HG03196 (cell line): ENCODE data around the gene ZNF205.

Experiments
- ATAC-seq: cut with Tn5 transposase; IDR thresholded peaks from one replicate; pipeline ENCODE4 v1.9.1; 2021; ENCODE audit not compliant: unreplicated experiment

Gene ZNF205

DNA sequence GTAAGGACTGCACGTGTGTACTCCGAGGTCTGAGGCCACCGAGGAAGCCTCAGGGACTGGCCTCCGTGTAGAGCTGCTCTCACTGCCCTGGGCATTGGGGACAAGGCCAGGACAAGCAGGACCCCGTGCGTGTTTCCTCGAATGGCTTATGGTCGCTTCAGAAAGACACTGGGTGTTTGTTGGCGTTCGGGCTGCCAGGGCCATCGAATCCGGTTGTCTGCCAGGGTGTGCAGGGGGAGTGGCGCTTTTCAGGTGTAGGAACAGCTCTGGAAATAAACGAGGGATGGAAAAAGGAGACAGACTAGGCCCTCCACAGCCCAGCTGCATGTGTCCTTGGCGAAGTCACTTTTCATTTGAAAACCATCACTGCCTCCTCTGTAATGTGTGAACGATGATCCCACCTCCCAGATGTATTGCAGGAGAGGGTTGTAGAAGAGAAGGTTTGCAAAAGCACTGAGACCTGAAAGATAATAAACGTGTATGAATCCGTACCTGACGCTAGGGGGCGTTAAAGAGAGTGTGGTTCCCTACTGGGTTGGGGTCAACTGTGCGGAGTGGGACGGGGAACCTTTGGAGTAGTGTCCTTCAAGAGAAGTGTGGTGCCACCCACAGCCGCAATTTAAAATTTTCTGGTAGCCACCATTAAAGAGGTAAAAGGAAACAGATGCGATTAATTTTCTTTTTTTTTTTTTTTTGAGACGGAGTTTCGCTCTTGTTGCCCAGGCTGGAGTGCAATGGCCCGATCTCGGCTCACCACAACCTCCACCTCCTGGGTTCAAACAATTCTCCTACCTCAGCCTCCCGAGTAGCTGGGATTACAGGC, 11.2 kb upstream of the ZNF205 start:
- no peak for ATAC-seq

- ATAC-seq, result no peak
Observed at GRCh38 chr16:3101841-3102470, 10.4 kb upstream of the ZNF205 start.

DNA sequence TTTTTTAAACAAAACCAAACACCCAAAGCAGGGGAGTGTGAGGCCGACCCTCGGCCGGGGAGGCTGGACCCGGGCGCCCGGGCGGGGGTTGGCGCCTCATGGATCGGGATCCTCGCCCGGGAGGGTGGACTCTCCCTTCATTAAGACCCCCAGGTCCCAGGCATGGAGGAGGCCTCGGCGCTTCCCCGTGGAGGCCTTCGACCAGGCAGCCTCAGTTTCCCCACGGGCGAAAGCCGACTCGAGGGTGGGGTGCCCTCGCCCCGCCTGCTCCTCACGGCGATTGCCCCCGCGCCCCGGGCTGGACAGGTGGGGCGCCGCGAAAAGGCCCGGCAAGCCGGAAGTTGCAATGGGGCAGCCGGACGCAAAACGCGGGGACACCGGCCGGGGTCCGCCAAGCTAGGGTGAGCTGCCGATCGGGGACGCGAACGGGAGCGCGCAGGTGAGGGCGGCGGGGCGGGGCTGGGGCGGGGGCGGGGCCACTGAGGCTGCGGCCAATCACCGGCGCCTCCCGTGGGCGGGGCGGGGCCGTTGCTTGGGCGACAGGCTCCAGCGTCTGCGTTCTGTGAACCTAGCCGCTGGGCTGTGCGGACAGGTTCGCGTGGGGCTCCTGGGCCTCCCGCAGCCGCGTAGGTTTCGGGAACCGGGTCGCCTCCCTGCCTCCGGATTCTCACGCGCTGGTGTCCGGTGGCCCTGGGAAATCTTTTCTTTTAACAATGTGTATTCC, 6.0 kb upstream of the ZNF205 start:
- peak; percentile 78 for ATAC-seq

DNA sequence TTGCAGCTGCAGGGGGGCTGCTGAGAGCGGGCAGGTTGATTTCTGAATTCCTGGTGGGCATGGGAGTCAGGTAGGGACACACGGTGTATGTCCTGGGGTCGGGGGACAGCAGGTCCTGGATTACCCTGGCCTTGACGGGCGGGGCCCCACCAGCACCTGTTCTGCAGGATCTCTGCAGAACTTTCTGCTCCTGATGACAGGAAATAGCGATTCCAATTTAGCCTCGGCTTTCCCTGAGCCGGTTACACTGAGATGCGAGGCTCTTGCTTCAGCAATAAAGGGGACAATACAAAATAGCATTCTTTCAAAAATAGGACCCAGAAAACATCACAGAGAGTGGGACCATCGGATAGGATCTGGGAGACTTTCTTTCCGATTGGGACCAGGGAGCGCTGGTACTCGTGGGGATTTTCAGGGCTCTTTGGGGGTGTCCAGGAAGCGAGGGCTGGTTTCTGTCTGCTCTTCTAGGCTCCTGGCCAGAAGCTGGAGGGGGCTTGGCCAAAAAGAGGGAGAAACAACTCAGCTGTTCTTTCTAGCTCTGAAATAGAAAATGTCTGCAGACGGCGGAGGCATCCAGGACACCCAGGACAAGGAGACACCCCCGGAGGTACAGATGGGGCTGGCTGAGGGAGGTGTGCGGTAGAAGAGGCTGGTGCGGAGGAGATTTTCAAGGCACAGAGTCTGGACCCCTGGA, 642 bp downstream of the ZNF205 start:
- ATAC-seq, result no peak

- no peak for ATAC-seq
Observed at GRCh38 chr16:3113765-3114479, 1.5 kb downstream of the ZNF205 start.

DNA sequence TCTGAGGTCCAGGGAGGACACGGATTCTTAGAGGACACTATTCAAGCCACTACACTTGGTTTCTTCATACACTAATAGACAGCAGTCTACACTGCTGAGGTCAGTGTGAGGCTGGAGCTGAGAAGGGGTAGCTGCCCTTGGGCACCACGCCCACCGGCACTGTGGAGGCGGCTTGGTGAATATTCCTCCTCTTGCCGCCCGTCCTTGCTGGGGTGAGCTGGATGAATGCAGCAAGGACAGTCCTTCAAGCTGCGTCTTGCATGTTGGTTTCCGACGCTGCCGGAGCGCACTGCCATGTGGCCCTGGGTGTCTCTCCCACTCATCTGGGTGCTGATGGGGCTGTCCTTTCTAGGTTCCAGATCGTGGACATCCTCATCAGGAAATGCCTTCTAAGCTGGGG, 2.6 kb downstream of the ZNF205 start:
- ATAC-seq, result no peak

GRCh38 chr16:3115561-3115960, 3.2 kb downstream of the ZNF205 start:
- ATAC-seq, result no peak

GRCh38 chr16:3118204-3118790, 5.9 kb downstream of the ZNF205 start:
- no peak for ATAC-seq

DNA sequence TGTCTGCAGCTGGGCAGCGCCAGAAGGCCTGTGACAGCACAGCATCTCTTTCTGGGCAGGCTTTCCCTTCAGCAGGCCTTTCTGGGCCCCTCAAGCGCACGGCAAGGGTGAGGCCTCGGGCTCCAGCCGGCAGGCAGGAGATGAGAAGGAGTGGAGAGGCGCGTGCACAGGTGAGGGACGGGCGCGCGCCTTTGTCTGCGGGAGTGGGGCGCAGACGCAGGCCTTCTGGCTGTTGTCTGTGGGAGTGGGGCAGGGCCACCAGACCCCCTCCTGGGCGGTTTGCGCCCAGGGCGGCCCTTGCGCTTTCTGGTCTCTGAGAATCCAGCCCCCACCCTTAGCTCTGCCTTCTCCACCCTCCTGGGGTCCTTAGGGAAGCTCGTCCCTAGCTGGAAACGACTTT, 6.5 kb downstream of the ZNF205 start:
- no peak for ATAC-seq

DNA sequence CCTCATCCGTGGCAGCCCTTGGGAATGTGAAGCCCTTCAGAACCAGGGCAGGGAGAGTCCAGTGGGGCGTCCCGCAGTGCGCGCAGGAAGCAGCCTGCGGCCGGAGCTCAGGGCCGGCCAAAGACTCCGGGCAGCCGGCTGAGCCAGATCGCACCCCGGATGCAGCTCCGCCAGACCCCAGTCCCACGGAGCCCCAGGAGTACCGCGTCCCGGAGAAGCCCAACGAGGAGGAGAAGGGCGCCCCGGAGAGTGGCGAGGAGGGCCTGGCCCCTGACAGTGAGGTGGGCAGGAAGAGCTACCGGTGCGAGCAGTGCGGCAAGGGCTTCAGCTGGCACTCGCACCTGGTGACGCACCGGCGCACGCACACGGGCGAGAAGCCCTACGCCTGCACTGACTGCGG, 6.9 kb downstream of the ZNF205 start:
- ATAC-seq, result no peak

GRCh38 chr16:3119701-3120408, 7.5 kb downstream of the ZNF205 start:
- no peak for ATAC-seq

DNA sequence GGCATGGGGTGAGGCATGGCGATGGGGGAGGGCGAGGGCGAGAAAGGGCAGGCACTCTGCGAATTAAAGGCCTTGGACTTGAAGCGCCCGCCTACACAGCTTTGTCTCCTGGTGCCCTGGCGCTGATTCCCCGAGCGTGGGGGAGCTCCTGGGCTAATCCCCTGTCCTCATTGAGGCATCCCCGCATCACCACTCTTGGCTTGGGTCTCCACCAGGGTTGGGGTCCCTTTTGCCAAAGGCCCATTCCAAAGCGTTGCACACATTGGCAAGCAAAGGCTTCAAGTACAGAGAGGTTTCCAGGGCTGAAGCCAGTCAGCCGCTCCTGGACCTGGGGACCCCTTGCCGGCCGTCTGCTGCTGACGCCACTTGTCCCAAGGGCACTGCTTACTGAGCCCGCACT, 8.0 kb downstream of the ZNF205 start:
- no peak for ATAC-seq

- no peak for ATAC-seq
Observed at GRCh38 chr16:3121851-3122467, 9.6 kb downstream of the ZNF205 start.

DNA sequence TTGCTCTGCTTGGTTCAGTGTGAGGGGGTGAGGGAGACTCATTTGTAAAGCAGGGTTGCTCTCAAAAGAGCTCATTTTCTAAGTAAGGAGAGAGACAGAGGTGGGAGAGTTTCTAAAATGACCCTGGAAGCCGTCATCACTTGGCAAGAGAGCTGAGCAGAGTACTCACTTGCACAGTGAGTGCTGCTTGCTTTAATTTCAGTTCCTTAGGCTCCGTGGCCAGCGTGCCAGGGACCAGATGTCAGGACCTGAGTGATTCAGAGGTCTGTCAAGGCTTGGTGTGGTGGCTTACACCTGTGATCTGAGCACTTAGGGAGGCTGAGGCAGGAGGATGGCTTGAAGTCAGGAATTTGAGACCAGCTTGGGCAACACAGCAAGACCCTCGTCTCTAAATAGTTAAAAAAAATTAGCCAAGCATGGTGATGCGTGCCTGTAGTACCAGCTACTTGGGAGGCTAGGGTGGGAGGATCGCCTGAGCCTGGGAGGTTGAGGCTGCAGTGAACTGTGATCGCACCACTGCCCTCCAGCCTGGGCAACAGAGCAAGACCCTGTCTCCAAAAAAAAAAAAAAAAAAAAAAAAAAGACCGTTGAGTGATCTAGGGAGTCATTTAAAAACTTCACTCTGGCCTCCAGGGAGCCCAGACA, 10.7 kb downstream of the ZNF205 start:
- no peak for ATAC-seq

GRCh38 chr16:3123986-3124886, 11.8 kb downstream of the ZNF205 start:
- peak; percentile 77 for ATAC-seq

DNA sequence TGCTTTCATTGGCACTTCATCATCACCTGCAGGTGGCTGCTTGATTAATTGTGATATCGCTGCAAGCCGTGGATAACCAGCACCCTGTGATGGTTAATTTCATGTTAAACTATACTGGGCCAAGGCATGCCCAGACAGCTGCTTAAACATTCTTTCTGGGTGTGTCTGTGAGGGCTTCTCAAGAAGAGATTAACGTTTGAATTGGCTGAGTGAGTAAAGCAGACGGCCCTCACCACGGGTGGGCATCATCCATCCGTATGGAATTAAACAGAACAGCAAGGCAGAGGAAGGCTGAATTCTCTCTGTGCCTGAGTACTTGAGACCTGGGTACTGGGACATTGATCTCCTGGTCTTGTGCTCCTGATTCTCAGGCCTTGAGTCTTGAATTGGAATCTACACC, 15.4 kb downstream of the ZNF205 start:
- no peak for ATAC-seq

DNA sequence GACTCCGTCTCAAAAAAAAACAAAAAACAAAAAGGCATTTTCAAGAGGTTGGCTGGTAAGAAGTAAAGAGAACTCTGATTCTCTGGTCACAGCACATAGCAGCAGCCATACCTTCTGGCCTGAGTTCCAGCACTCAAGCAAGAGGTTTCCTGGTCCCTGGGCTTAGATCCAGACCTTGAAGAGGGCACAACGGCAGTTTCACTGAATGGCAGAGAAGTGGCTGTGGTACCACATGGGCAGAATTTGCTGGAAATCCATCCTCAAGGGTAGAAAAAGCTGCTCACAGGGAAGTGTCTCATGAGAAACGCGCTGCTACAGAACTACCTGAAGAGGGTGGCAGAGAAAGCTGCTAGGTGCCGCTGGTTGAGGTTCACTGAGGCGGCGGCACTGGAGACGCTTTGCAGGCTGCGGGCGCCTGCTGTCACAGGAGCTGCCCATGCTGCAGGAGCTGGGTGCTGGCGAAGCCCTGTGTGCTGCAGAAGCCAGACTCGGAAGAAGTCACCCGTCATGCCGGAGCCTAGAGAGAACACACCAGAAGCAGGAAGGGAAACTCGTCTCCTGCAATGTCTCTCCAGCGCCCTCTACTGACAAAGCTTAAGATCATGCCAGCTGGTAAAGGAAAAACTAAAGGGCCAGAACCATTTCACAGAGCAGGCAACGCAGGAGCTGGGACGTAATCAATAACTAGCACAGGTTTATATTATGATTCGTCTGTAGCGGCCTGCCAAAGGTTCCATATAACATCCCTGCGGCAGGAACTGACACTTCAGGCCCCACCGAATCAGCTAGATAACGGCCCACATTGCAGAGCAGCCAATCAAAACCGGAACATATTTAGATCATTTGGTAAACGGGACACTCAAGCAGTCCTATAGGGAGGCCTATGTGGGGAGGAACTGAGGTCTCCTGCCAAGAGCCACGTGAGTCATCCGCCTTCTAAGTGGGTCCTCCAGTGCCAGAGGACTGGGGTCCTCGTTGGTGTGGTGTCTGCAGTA, 17.0 kb downstream of the ZNF205 start:
- no peak for ATAC-seq
